Skin epidermis (tissue), 12 donors: ENCODE results near the gene TGFBR1.

ENCODE experiments used
- H3K27ac ChIP-seq, 21 experiments: fragments of 200-600 bp; sonication (generic) in 11 of 21; one replicate each; pipeline ENCODE4 v1.5.0; 2020; ENCODE audit warnings: mild to moderate bottlenecking in 3 of 21, inconsistent platforms in 2 of 21, moderate library complexity in 2 of 21
- H3K4me3 ChIP-seq, 7 experiments: fragments of 200-600 bp; sonication (generic) in 2 of 7; one replicate each; pipeline ENCODE4 v1.5.0; 2020; ENCODE audit warnings: inconsistent platforms in 2 of 7, mild to moderate bottlenecking in 2 of 7, moderate library complexity in 1 of 7

Gene TGFBR1

DNA sequence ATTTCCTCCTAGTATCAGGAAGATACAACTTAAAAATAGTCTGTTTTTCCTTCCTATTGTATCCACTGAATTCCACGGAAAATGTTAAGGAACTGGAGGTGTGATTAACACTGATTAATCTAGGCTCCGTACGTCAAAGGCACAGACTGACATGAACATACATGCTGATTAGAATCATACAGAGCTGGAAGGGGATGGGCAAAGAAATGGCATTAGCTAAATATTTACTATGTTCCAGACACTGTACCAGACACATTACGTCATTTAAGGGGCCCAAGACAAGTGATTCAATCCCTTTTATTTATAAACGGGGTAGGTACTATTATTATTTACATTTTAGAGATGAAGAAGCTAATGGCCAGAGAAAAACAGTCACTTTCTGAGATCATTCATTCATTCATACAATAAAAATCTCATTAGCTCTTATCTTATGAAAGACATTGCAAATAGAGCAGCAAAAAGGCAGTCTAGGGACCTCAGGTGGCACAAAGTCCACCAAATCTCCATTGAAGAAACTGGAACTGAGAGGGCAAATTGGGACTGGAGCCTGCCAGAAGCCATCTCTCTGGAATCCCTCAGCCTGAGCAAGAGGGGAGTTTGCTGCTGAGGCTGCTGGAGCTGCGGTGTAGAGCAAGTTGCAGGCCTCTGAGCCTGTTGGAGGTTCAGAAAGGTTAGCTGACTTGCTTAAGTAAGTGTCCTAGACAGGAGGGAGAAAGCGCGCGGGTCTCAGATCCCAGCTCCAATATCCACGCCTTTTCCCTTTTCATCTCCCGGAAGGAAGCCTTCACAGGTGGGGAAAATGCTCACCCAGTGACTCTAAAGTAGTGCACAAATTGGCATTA lies 1.6 kb upstream of the TGFBR1 start:
- no peak overlapping the region for H3K4me3 ChIP-seq

DNA sequence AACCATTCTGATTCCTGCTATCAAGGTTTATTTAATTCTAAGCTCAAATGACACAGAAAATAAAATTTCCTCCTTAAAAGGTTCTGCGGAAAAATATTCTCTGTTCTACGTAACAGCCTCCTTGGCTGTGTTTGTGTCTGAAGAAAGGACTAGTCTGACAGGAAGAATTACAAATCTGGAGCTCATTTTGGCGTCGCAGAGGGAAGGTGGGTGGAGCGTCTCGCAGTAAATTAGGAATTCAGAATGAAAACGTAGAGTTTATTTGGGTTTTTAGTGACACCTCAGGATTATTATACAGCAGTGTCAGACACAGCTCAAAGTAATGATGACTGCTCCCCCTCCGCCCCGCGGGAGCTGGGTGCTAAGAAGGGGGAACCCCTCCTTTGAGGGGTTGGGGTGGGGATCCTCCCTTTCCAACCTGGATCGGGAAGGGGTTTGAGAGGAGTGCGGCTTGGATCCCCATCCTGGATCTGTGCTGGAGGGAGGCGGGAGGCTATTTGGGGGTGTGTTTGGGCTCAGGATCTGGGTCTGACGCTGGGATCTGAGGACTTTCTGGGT lies 933 bp upstream of the TGFBR1 start:
- peak overlapping the region in 20 of 21 experiments; percentile 69 to 94 (median 86) for H3K27ac ChIP-seq

More for the DNA sequence above, 1.6 kb upstream of the TGFBR1 start:
- peak overlapping the region in 17 of 21 experiments; percentile 53 to 94 (median 87) for H3K27ac ChIP-seq

DNA sequence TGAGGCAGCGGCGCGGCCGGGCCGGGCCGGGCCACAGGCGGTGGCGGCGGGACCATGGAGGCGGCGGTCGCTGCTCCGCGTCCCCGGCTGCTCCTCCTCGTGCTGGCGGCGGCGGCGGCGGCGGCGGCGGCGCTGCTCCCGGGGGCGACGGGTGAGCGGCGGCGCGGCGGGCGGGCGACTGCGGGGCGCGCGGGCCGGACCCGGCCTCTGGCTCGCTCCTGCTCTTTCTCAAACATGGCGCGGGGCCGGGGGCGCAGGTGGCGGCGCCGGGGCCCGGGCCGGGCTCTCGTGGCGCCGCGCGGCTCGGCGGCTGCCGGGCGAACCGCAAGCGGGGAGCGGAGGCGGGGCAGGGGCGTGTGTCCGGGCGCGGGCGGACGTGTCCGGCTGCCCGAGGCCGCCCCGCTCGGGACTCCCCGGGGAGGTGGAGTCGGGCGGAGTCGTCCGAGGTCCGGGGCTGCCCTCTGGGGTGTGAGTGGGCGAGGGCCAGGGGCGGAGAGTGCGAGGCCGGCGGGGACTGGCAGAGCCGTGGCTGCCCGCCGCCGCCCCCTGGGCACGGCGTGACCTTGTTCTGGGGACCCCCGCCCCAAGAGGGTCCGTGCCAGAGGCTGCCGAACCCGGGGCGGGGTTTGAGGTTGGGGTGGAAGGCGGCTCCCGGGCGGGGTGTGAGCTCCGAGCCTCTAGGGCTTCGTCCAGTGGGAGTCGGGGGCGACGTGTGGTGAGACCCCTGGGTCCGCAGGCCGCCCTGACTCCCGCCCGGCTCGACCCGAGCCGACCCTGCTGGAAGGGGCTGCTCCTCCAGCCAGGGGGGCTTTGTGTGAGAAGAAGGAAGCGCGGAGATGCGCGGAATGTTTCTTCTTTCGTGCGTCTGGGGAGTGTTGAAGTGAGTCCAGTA lies 485 bp downstream of the TGFBR1 start:
- H3K4me3 ChIP-seq: peak overlapping the region; percentile 73 to 90 (median 82)

More for the DNA sequence above, 933 bp upstream of the TGFBR1 start:
- peak overlapping the region; percentile 38 to 90 (median 74) for H3K4me3 ChIP-seq

DNA sequence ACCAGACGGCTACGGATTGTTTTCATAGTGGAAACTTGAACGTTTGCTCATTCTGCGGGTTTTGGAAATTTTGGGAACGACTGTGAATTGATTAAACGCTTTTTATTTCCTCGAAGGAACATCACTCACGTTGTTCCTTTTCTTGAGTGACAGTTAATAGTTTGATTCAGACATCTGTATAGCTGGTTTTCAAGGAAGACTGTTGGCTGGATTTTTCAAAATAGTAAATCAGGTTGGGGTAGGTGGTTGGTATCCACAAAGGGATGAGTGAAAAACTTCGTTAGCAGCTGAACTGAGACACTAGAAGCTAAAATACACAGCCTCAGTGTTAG lies 1.1 kb downstream of the TGFBR1 start:
- peak overlapping the region; percentile 73 to 90 (median 82) for H3K4me3 ChIP-seq
- H3K27ac ChIP-seq: peak overlapping the region; percentile 62 to 96 (median 93)

More for the DNA sequence above, 485 bp downstream of the TGFBR1 start:
- peak overlapping the region; percentile 72 to 96 (median 93) for H3K27ac ChIP-seq

- Histone ChIP-seq H3K27ac (peak overlapping the region in 9 of 21 experiments; percentile 7 to 95 (median 41)), H3K4me3 (no peak overlapping the region)
These were observed 2.5 kb downstream of the TGFBR1 start for GRCh38 chr9:99107421-99107820.

- no peak overlapping the region for H3K4me3 ChIP-seq
- peak overlapping the region in 9 of 21 experiments; percentile 6 to 95 (median 29) for H3K27ac ChIP-seq
These were observed 3.2 kb downstream of the TGFBR1 start for GRCh38 chr9:99108131-99108530.

- H3K27ac ChIP-seq: peak overlapping the region in 5 of 21 experiments; percentile 3 to 49 (median 33)
- no peak overlapping the region for H3K4me3 ChIP-seq
These were observed 4.6 kb downstream of the TGFBR1 start for GRCh38 chr9:99109522-99109921.

DNA sequence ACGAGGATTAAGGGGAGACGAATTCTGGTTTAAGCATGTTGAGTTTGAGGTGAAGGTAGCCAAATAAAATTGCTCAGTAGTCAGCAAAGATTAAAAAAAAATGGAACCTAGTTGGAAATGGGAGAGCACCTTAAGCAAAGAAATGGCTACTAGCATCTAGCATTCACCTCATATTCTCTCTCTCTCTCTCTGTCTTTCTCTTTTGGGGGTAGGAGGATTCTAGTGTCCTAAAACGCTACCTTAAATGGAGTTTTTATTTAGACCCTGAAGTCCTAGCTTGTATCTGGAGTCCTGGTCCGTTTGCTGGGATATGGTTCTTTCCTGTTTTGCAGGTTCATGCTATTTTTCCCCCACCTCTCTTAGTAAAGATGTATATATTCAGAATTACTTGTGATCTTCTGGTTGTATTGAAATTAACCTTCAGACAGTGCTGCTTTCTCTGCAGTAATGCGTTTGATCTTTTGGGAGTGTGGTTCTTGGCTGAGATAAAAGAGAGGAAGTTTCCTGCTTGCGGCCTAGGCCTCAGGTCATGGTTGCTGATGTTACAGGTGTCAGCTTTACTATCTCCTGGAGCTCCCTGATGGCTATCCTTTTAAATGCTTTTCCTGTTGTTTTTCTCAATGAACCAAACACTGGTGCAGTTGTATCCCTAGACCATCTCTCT lies 8.0 kb downstream of the TGFBR1 start:
- Histone ChIP-seq H3K27ac (peak overlapping the region in 3 of 21 experiments; percentile 7 to 32 (median 10)), H3K4me3 (no peak overlapping the region)

- Histone ChIP-seq H3K27ac (peak overlapping the region in 3 of 21 experiments; percentile 7 to 35 (median 32)), H3K4me3 (no peak overlapping the region)
These were observed 8.6 kb downstream of the TGFBR1 start for GRCh38 chr9:99113414-99114048.

- Histone ChIP-seq H3K27ac (peak overlapping the region in 2 of 21 experiments; percentile 32 to 35), H3K4me3 (no peak overlapping the region)
These were observed 9.1 kb downstream of the TGFBR1 start for GRCh38 chr9:99114049-99114440.

GRCh38 chr9:99114846-99115500 lies 10.1 kb downstream of the TGFBR1 start:
- Histone ChIP-seq H3K27ac (no peak overlapping the region), H3K4me3 (no peak overlapping the region)

DNA sequence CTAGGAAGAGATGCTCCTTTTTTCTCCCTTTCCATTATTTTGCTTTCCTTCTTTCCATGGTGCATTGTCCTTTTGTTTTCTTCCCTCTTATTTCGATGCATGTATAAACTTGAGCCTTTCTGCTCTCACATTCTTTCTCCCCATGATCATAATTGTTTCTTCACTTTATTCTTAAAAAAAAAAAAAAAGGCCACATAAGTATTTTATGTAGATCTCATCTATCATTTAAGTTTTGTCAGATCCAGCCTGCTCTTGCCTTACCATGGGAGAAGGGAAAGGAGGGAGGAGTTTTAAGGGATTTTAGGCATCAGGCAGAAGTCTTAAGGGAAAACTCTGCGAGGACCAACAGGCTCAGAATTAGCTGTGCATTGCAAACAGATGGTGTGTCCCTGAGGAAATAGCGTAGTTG lies 11.1 kb downstream of the TGFBR1 start:
- Histone ChIP-seq H3K4me3 (no peak overlapping the region), H3K27ac (no peak overlapping the region)

- Histone ChIP-seq H3K4me3 (no peak overlapping the region), H3K27ac (peak overlapping the region in 6 of 21 experiments; percentile 4 to 47 (median 17))
These were observed 14.0 kb downstream of the TGFBR1 start for GRCh38 chr9:99118782-99119466.

DNA sequence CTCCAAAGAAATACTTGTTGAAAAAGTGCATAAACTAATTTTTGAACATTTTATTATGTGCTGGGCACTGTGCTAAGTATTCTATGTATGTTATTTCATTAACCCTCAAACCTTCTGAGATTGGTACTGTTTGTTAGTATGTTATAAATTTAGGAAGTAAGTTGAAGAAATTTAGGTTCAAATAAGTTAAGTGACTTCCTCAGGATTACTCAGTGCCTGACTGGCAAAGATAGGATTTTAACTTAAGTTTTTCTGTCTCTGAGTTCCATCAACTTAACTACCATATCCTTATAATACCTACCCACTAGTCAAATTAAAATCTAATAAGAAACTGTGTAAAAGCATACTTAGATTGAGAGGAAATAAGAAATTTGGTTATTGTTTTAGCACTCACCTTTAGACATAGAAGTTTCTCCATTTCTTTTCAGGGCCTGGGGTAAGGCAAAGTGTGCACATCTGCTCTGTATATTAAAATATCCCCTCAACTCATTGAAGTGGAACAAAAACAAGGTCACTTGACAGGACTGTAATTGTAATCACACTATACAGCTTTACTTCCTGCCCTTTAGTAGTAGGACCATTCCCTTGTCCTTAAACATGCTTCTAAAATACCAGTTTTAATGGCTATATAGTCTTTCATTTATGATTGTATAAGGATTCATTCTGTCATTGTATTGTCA lies 15.2 kb downstream of the TGFBR1 start:
- Histone ChIP-seq H3K4me3 (no peak overlapping the region), H3K27ac (peak overlapping the region in 1 of 21 experiments; percentile 12)

DNA sequence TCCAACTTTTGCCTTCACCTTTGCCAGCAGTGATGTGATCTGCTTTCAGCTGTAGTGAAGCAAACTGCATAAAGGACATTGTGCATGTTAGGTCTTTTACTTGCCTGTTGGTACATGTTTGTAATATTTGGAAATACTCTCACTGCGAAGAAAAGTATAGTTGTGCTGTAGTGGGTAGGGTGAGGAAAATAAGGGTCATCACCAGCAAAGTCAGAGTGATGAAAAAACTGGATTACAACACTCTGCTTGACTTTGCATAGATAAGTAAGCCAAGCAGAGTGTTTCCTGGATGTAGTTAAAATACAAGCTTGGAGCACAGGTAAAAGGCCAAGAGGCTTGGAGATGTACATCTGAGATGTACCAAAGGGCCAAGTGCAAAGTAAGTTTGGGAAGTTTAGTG lies 16.7 kb downstream of the TGFBR1 start:
- Histone ChIP-seq H3K27ac (no peak overlapping the region), H3K4me3 (no peak overlapping the region)

- Histone ChIP-seq H3K4me3 (no peak overlapping the region), H3K27ac (no peak overlapping the region)
These were observed 19.8 kb downstream of the TGFBR1 start for GRCh38 chr9:99124534-99125255.

GRCh38 chr9:99125446-99125845 lies 20.5 kb downstream of the TGFBR1 start:
- Histone ChIP-seq H3K27ac (no peak overlapping the region), H3K4me3 (no peak overlapping the region)
